ENCODE data around the gene DUOXA1. TPM values are rescaled to one million over a fixed set of nuclear protein-coding genes. Genes with fewer than 3 reads are reported as not detected.

Gene DUOXA1
- total and polyA plus RNA-seq, 9 of the 15 experiments (the other 6 are each of a cell fraction or from before 2014, with no cell fraction given), result 0.17 to 0.74 (median 0.24) TPM; not detected in 6

DNA sequence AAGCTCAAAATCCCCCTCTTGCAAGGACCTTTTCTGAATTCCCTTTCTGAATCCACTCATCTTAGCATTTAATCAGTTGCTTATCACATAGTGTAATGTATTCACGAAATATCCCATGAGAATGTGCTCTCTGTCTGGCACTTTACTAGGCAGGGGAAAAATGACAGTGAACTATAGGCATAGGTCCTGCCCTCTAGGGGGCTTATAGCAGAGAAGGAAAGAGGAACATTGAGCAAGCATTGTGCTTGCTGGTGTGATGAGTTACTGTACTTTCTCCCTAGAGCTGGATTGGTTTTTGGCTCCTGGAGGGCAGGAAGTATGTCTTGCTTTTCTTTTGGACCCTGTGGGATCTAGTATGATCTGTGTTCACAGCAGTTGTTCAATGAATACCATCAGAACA lies 42.2 kb downstream of the DUOXA1 start:
- POLR2A ChIA-PET, result interaction anchor here (0.9 kb wide), 1 partner anchor 35 kb away, joined by 3 read pairs; no protein-coding TSS in a partner anchor
- no peaks in the 10 kb centered on the region for H3K9me1 ChIP-seq (ENCODE audit: control insufficient read depth, insufficient read depth, low read length)
- H3K79me2 ChIP-seq (ENCODE audit: control insufficient read depth, insufficient read depth, low read length), result no peaks in the 10 kb centered on the region
- no peaks in the 10 kb centered on the region for H3K9me3 ChIP-seq (replicated peaks; ENCODE audit: control insufficient read depth, insufficient read depth, low read depth, low read length)
- H3K27ac ChIP-seq (ENCODE audit: extremely low read depth, low read depth, low read length), result no peak overlapping the region
- intact Hi-C loops (cut with micrococcal nuclease), result no loop called here
- no TSS peak for BruUV-seq (replicated peaks)
- no peaks in the 10 kb centered on the region for H3K27me3 ChIP-seq (ENCODE audit: control insufficient read depth in 2 of 2, insufficient read depth in 2 of 2, low read length in 2 of 2)
- H3K4me2 ChIP-seq (ENCODE audit: insufficient read depth, low read length), result no peak overlapping the region
- H3K36me3 ChIP-seq (ENCODE audit: control insufficient read depth, insufficient read depth, low read length), result no peaks in the 10 kb centered on the region
- H4K20me1 ChIP-seq (replicated peaks; ENCODE audit: control insufficient read depth, insufficient read depth, low read length), result no peaks in the 10 kb centered on the region
- WGBS (ENCODE audit: insufficient coverage, low coverage, missing lambda C conversion rate), result 0% methylated on average over 1 of the region's 1 CpG
- CTCF ChIA-PET (ENCODE audit: low intra/inter-chr PET ratio), result no interaction called here
- in situ Hi-C loops (cut with MboI), result no loop called here
- no peak overlapping the region; the same call in 1 of the 2 replicates for H2AFZ ChIP-seq (ENCODE audit: low read depth, low read length)
- ATAC-seq, result peak; percentile 84
- FAIRE-seq, result peak; percentile 37
- H3K4me1 ChIP-seq (replicated peaks in 1 of 2; ENCODE audit: control insufficient read depth in 2 of 2, insufficient read depth in 2 of 2, low read length in 2 of 2), result peaks cover 18 to 42% of the 10 kb centered on the region in 2 experiments
- H3K9ac ChIP-seq (ENCODE audit: insufficient read depth in 1 of 2, low read depth in 2 of 2, low read length in 2 of 2), result no peak overlapping the region
- peak in 2 of 4 experiments; percentile 29 to 36 for DNase-seq (ENCODE audit: extremely low read depth in 1 of 4, low spot score in 3 of 4)
- H3K4me3 ChIP-seq, result no peak overlapping the region
- TF ChIP-seq RFX1 (IDR thresholded peaks at IDR 0.05) (no peak), ZNF212 (CRISPR knock-in tag; IDR thresholded peaks at IDR 0.05) (no peak), NUFIP1 (IDR thresholded peaks at IDR 0.05; ENCODE audit: partially characterized antibody) (no peak), ZNF24 (IDR thresholded peaks at IDR 0.05) (0 out of 2 replicates have a peak, but pooled peaks have one; percentile 15), ZNF23 (CRISPR knock-in tag; IDR thresholded peaks at IDR 0.05) (no peak), CBFB (CRISPR knock-in tag; IDR thresholded peaks at IDR 0.05) (no peak), CEBPB (tag; IDR thresholded peaks at IDR 0.05) (peak; percentile 49; the same call in 1 of the 2 replicates), ZBTB8A (IDR thresholded peaks at IDR 0.05; ENCODE audit: partially characterized antibody) (no peak), ATF7 (IDR thresholded peaks at IDR 0.05) (no peak), XRCC4 (IDR thresholded peaks at IDR 0.05; ENCODE audit: extremely low read depth, insufficient read depth, insufficient read length) (no peak), CTCF (IDR thresholded peaks at IDR 0.05 in 2 of 3, conservative IDR thresholded peaks at IDR 0.05 in 1 of 3; ENCODE audit: insufficient read depth in 2 of 3, low read depth in 1 of 3, low read length in 3 of 3) (peak; percentile 20 to 37 (median 35); a peak in 3 of 6 replicates), GTF3C2 (IDR thresholded peaks at IDR 0.05; ENCODE audit: borderline replicate concordance, extremely low read depth, insufficient read length) (no peak), HDAC8 (tag; IDR thresholded peaks at IDR 0.05) (no peak), ELK1 (CRISPR knock-in tag; IDR thresholded peaks at IDR 0.05) (no peak), KDM1A (IDR thresholded peaks at IDR 0.05) (no peak), BDP1 (IDR thresholded peaks at IDR 0.05; ENCODE audit: insufficient read depth, insufficient read length) (no peak)
- TF ChIP-seq, protein P1, sequence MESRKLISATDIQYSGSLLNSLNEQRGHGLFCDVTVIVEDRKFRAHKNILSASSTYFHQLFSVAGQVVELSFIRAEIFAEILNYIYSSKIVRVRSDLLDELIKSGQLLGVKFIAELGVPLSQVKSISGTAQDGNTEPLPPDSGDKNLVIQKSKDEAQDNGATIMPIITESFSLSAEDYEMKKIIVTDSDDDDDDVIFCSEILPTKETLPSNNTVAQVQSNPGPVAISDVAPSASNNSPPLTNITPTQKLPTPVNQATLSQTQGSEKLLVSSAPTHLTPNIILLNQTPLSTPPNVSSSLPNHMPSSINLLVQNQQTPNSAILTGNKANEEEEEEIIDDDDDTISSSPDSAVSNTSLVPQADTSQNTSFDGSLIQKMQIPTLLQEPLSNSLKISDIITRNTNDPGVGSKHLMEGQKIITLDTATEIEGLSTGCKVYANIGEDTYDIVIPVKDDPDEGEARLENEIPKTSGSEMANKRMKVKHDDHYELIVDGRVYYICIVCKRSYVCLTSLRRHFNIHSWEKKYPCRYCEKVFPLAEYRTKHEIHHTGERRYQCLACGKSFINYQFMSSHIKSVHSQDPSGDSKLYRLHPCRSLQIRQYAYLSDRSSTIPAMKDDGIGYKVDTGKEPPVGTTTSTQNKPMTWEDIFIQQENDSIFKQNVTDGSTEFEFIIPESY (CRISPR knock-in tag; IDR thresholded peaks at IDR 0.05), result no peak
